H9 (cell line): ENCODE measurements around the gene MARVELD2. TPM values are rescaled to one million over a fixed set of nuclear protein-coding genes. Genes with fewer than 3 reads are reported as not detected.

Source experiments
- DNase-seq: peaks from one replicate; pipeline ENCODE4 v3.0.0-alpha.2; 2017
- H2AFZ ChIP-seq: one replicate; pipeline ENCODE4 v1.6.1; 2013; ENCODE audit warnings: mild to moderate bottlenecking, low read length, control low read depth, moderate library complexity
- H2AK5ac ChIP-seq: 2 replicates; pipeline ENCODE4 v1.6.1; 2013; ENCODE audit warnings: low read length, control low read depth, mixed read lengths; ENCODE audit not compliant: insufficient read length
- H2BK120ac ChIP-seq: one replicate; pipeline ENCODE4 v1.6.1; 2013; ENCODE audit warnings: low read depth, mild to moderate bottlenecking, low read length, control low read depth, inconsistent platforms; ENCODE audit not compliant: poor library complexity, severe bottlenecking
- H2BK12ac ChIP-seq: 2 replicates; pipeline ENCODE4 v1.6.1; 2013; ENCODE audit warnings: low read length, control low read depth, mixed read lengths, low read depth; ENCODE audit not compliant: insufficient read length
- H2BK15ac ChIP-seq: 2 replicates; pipeline ENCODE4 v1.6.1; 2013; ENCODE audit warnings: low read depth, low read length, control low read depth
- H2BK20ac ChIP-seq: one replicate; pipeline ENCODE4 v1.6.1; 2013; ENCODE audit warnings: low read depth, mild to moderate bottlenecking, low read length, control low read depth, inconsistent platforms; ENCODE audit not compliant: poor library complexity, severe bottlenecking
- H2BK5ac ChIP-seq: 2 replicates; pipeline ENCODE4 v1.6.1; 2013; ENCODE audit warnings: low read length, control low read depth, mixed read lengths; ENCODE audit not compliant: insufficient read length
- H3K14ac ChIP-seq: 2 replicates; pipeline ENCODE4 v1.6.1; 2013; ENCODE audit warnings: low read length, control low read depth; ENCODE audit not compliant: insufficient read depth
- H3K18ac ChIP-seq: 2 replicates; pipeline ENCODE4 v1.6.1; 2013; ENCODE audit warnings: low read depth, mild to moderate bottlenecking, mixed read lengths, low read length, control low read depth; ENCODE audit not compliant: insufficient read length
- H3K23ac ChIP-seq: 2 replicates; pipeline ENCODE4 v1.6.1; 2013; ENCODE audit warnings: low read length, control low read depth, mixed read lengths, low read depth; ENCODE audit not compliant: insufficient read length
- H3K23me2 ChIP-seq: 2 replicates; pipeline ENCODE4 v1.6.1; 2013; ENCODE audit warnings: low read depth, mild to moderate bottlenecking, mixed read lengths, low read length, control low read depth; ENCODE audit not compliant: insufficient read length, poor library complexity, severe bottlenecking
- H3K27ac ChIP-seq: 2 replicates; pipeline ENCODE4 v1.5.1; 2013; ENCODE audit warnings: low read length, control low read depth, mixed read lengths, low read depth; ENCODE audit not compliant: insufficient read length
- H3K27me3 ChIP-seq: 2 replicates; pipeline ENCODE4 v1.6.1; 2013; ENCODE audit warnings: low read length, control low read depth, inconsistent platforms; ENCODE audit not compliant: insufficient read depth
- H3K4ac ChIP-seq: 2 replicates; pipeline ENCODE4 v1.6.1; 2013; ENCODE audit warnings: low read depth, mild to moderate bottlenecking, control low read depth, inconsistent platforms, low read length, moderate library complexity
- H3K4me1 ChIP-seq: 2 replicates; pipeline ENCODE4 v1.6.1; 2013; ENCODE audit warnings: low read length, control low read depth, inconsistent platforms; ENCODE audit not compliant: insufficient read depth
- H3K4me2 ChIP-seq: 2 replicates; pipeline ENCODE4 v1.6.1; 2013; ENCODE audit warnings: low read length, control low read depth, mixed read lengths; ENCODE audit not compliant: insufficient read length, insufficient read depth
- H3K56ac ChIP-seq: 2 replicates; pipeline ENCODE4 v1.6.1; 2013; ENCODE audit warnings: low read depth, mild to moderate bottlenecking, mixed read lengths, low read length, control low read depth; ENCODE audit not compliant: insufficient read length
- H3K79me1 ChIP-seq: 2 replicates; pipeline ENCODE4 v1.6.1; 2013; ENCODE audit warnings: low read depth, mild to moderate bottlenecking, moderate library complexity, low read length, control low read depth, inconsistent platforms; ENCODE audit not compliant: insufficient read depth, poor library complexity, severe bottlenecking
- H3K79me2 ChIP-seq: 2 replicates; pipeline ENCODE4 v1.6.1; 2013; ENCODE audit warnings: low read length, control low read depth, inconsistent platforms; ENCODE audit not compliant: insufficient read depth
- H3K9ac ChIP-seq: 2 replicates; pipeline ENCODE4 v1.6.1; 2013; ENCODE audit warnings: low read length, control low read depth, mixed read lengths; ENCODE audit not compliant: insufficient read length; ENCODE audit errors: extremely low read depth
- H3K9me3 ChIP-seq: one replicate; pipeline ENCODE4 v1.6.1; 2013; ENCODE audit warnings: low read depth, low read length, inconsistent platforms; ENCODE audit not compliant: control insufficient read depth
- H3T11ph ChIP-seq: one replicate; pipeline ENCODE4 v1.6.1; 2013; ENCODE audit warnings: mild to moderate bottlenecking, low read length, control low read depth, inconsistent platforms
- H4K20me1 ChIP-seq: one replicate; pipeline ENCODE4 v1.6.1; 2013; ENCODE audit not compliant: control insufficient read depth, insufficient read length, insufficient read depth
- H4K5ac ChIP-seq: 2 replicates; pipeline ENCODE4 v1.6.1; 2013; ENCODE audit warnings: low read depth, mild to moderate bottlenecking, mixed read lengths, low read length, control low read depth; ENCODE audit not compliant: insufficient read length
- H4K8ac ChIP-seq: replicated peaks from 2 replicates; pipeline ENCODE4 v1.6.1; 2013; ENCODE audit warnings: low read length, control low read depth, mixed read lengths, low read depth; ENCODE audit not compliant: insufficient read length
- H4K91ac ChIP-seq: 2 replicates; pipeline ENCODE4 v1.6.1; 2013; ENCODE audit warnings: low read depth, mild to moderate bottlenecking, moderate library complexity, mixed read lengths, low read length, control low read depth; ENCODE audit not compliant: insufficient read length
- H3K27ac Mint-ChIP-seq, 3 experiments: 2 replicates in 2 of 3; 3 replicates in 1 of 3; pipeline ENCODE4 v1.8.0; 2020 to 2021; ENCODE audit warnings: mixed read lengths in 3 of 3, mild to moderate bottlenecking in 1 of 3, moderate library complexity in 1 of 3
- H3K27me3 Mint-ChIP-seq: 2 replicates; pipeline ENCODE4 v1.8.0; 2021; ENCODE audit warnings: low read depth, mild to moderate bottlenecking, moderate library complexity, mixed read lengths
- H3K36me3 Mint-ChIP-seq, 3 experiments: 2 replicates in 2 of 3; 3 replicates in 1 of 3; pipeline ENCODE4 v1.8.0; 2020 to 2021; ENCODE audit warnings: low read depth in 3 of 3, mixed read lengths in 3 of 3; ENCODE audit not compliant: insufficient read depth in 1 of 3
- H3K4me1 Mint-ChIP-seq, 2 experiments: 2 replicates each; pipeline ENCODE4 v1.8.0; 2020; ENCODE audit warnings: mixed read lengths in 2 of 2
- H3K4me3 Mint-ChIP-seq, 2 experiments: 2 replicates in 1 of 2; 3 replicates in 1 of 2; pipeline ENCODE4 v1.8.0; 2020 to 2021; ENCODE audit warnings: mild to moderate bottlenecking in 2 of 2, mixed read lengths in 2 of 2, moderate library complexity in 1 of 2
- H3K9me3 Mint-ChIP-seq, 2 experiments: 2 replicates in 1 of 2; 3 replicates in 1 of 2; pipeline ENCODE4 v1.8.0; 2020; ENCODE audit warnings: mild to moderate bottlenecking in 2 of 2, mixed read lengths in 2 of 2, moderate library complexity in 1 of 2
- WGBS: extraction: QIAGEN DNeasy Blood & Tissue Kit; methylation state at CpG from one replicate; pipeline ENCODE4 v1.1.7; 2013; ENCODE audit warnings: missing lambda C conversion rate, low lambda C conversion rate, mixed read lengths; ENCODE audit not compliant: insufficient read length; ENCODE audit errors: extremely low coverage; 5-methylcytosine and 5-hydroxymethylcytosine counted together
- total RNA-seq: library from RNA; stranded (reverse); gene quantifications from 2 replicates; pipeline ENCODE4 v1.2.1, GENCODE V29; 2021
- TF ChIP-seq, protein P1 (sequence below): fragments of 200-600 bp; sonication (generic); conservative IDR thresholded peaks from 3 replicates; pipeline ENCODE4 v1.8.0; 2021; ENCODE audit warnings: antibody characterized with exemption, mild to moderate bottlenecking

The MARVELD2 gene
- total RNA-seq, 1 experiment from 2014 or later = 30.3 TPM

DNA sequence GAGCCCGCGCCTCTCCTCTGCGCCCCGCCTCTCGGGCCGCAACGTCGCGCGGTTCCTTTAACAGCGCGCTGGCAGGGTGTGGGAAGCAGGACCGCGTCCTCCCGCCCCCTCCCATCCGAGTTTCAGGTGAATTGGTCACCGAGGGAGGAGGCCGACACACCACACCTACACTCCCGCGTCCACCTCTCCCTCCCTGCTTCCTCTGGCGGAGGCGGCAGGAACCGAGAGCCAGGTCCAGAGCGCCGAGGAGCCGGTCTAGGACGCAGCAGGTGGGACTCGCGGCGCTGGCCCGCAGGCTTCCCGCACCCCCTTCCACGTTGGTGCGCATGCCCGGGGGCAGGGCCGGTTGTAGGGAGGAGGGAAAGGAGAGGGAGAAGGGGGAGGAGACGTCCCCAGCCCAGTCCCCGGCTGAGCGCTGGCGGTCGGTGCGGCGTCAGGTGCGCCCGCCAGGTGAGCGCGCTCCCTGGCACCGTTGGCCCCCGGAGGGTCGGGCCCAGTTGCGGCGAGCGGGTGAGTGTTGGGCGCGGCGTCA is 77.5 kb downstream of the MARVELD2 start, which contains the start of gene OCLN:
OCLN (plus strand) TSS at position 400 of the 532 bp plus-strand sequence. CDS start 11,455 bp downstream, outside the sequence.
- no peak within 1 kb of the TSS for H2BK120ac ChIP-seq
- no peaks in the 10 kb centered on the region; a peak in 1 of 7 replicates for H3K36me3 Mint-ChIP-seq

More for the DNA sequence above, 77.5 kb downstream of the MARVELD2 start, which contains the start of gene OCLN:
- Histone ChIP-seq H3K79me2 (peaks cover 19% of the 10 kb centered on the region; the same call in 1 of the 2 replicates), H3K4me1 (peaks cover 5% of the 10 kb centered on the region; the same call in 1 of the 2 replicates), H3K27ac (no peak within 1 kb of the TSS), H3K23ac (no peak within 1 kb of the TSS), H4K8ac (no peak within 1 kb of the TSS), H3K9me3 (no peaks in the 10 kb centered on the region), H3K4me2 (peak within 1 kb of the TSS; percentile 73), H3K56ac (no peak within 1 kb of the TSS), H3K23me2 (peaks cover 13% of the 10 kb centered on the region), H2BK5ac (no peak within 1 kb of the TSS), H3T11ph (no peak within 1 kb of the TSS), H2BK15ac (no peak within 1 kb of the TSS), H2BK20ac (no peak within 1 kb of the TSS), H4K91ac (no peak within 1 kb of the TSS), H3K14ac (peak within 1 kb of the TSS; percentile 96), H4K20me1 (no peaks in the 10 kb centered on the region), H2AFZ (peak within 1 kb of the TSS; percentile 16), H4K5ac (no peak within 1 kb of the TSS), H3K79me1 (no peaks in the 10 kb centered on the region), H3K18ac (peak within 1 kb of the TSS; percentile 89), H3K9ac (peak within 1 kb of the TSS; percentile 76), H3K27me3 (no peaks in the 10 kb centered on the region), H2AK5ac (no peak within 1 kb of the TSS), H3K4ac (no peak within 1 kb of the TSS), H2BK12ac (no peak within 1 kb of the TSS)
- WGBS = no CpG with 5 or more reads among the region's 56 CpGs
- Mint-ChIP-seq H3K9me3 (no peaks in the 10 kb centered on the region; a peak in 1 of 5 replicates), H3K4me1 (peaks cover 39% of the 10 kb centered on the region in 2 experiments), H3K4me3 (peak within 1 kb of the TSS; percentile 90 to 91), H3K27me3 (peaks cover 3% of the 10 kb centered on the region), H3K27ac (peak within 1 kb of the TSS; percentile 94 to 99 (median 94); a peak in 6 of 7 replicates)
- TF ChIP-seq, protein P1, sequence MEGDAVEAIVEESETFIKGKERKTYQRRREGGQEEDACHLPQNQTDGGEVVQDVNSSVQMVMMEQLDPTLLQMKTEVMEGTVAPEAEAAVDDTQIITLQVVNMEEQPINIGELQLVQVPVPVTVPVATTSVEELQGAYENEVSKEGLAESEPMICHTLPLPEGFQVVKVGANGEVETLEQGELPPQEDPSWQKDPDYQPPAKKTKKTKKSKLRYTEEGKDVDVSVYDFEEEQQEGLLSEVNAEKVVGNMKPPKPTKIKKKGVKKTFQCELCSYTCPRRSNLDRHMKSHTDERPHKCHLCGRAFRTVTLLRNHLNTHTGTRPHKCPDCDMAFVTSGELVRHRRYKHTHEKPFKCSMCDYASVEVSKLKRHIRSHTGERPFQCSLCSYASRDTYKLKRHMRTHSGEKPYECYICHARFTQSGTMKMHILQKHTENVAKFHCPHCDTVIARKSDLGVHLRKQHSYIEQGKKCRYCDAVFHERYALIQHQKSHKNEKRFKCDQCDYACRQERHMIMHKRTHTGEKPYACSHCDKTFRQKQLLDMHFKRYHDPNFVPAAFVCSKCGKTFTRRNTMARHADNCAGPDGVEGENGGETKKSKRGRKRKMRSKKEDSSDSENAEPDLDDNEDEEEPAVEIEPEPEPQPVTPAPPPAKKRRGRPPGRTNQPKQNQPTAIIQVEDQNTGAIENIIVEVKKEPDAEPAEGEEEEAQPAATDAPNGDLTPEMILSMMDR = no peak
- DNase-seq = peak; percentile 94
